ENCODE measurements around the gene FAM107B. TPM values are rescaled to one million over a fixed set of nuclear protein-coding genes. Genes with fewer than 3 reads are reported as not detected.

FAM107B gene
- total RNA-seq, 1 donor from 2014 or later, result 13.6 TPM

DNA sequence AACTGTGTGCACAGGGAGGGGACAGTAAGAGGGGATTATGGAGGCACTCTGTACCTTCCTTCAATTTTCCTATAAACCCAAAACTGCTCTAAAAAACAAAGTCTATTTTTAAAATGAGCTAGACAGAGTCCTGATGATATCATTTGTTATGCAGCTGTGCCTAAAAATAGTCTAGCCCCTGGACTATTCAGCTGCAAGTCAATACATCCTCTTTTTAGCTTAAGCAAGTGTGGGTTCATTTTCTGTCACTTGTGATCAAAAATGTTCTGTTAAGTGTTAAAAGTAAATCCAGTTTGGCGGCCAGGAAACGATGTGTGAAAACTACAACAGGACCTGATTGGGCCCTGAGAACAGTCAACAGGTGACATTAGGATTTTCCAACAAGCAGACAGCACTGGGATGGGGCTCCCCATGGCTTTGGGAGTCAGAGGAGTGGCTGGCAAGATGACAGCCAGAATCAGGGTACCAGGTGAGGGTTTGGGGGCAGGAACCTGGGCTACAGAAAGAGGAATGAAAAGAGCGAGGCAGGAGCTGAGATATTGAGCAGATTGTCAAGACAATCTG lies 33.9 kb downstream of the FAM107B start:
- Histone ChIP-seq H3K4me3 (ENCODE audit: low read length in 3 of 3) (no peak overlapping the region), H3K27ac (ENCODE audit: low read depth, low read length) (peak overlapping the region; percentile 48), H3K4me1 (ENCODE audit: control insufficient read depth in 3 of 3, insufficient read depth in 3 of 3, low read length in 3 of 3) (peaks cover 4 to 20% (median 4%) of the 10 kb centered on the region in 3 donors), H3K9ac (ENCODE audit: low read depth in 1 of 3, low read length in 3 of 3) (no peak overlapping the region), H3K36me3 (ENCODE audit: control insufficient read depth in 3 of 3, insufficient read depth in 3 of 3, low read length in 3 of 3) (no peaks in the 10 kb centered on the region), H3K27me3 (ENCODE audit: control insufficient read depth in 3 of 3, insufficient read depth in 3 of 3, low read length in 3 of 3) (no peaks in the 10 kb centered on the region), H3K9me3 (ENCODE audit: control insufficient read depth in 3 of 3, low read length in 3 of 3) (no peaks in the 10 kb centered on the region)

DNA sequence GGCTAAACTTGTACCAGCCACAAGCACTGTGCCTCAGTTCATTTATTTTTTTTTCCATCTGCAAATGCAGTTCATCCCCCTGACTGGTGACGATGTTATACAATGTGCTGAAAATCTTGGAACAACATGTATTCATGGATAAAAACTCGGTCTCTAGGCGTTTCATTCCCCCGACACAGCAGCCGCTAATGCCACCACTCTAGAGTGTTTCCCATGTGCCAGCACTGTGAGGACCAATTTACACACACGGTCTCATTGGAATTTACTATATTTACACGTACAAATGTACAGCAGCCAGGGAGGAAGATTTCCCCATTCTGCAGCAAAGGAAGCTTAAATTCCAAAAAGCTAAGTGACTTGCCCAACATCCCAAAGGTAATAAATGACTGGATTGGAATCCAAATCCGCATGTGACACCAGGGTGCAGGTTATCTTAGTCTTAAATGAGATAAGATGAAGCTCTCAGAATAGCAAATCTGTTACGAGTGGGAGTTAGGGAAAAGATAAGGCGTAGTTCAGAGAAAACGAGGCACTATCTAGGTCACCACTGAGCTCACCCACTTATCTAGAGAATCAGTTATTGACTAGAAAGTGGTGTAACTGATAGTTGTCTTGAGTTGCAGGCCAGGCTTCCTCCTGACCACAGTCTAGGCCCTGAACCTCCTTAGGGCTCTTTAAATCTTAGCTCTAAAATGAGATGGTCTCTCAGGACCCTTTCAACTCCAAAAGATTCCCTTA lies 36.7 kb downstream of the FAM107B start:
- H3K4me1 ChIP-seq (ENCODE audit: control insufficient read depth in 3 of 3, insufficient read depth in 3 of 3, low read length in 3 of 3), result peaks cover 4 to 20% (median 4%) of the 10 kb centered on the region in 3 donors
- no peaks in the 10 kb centered on the region for H3K9me3 ChIP-seq (ENCODE audit: control insufficient read depth in 3 of 3, low read length in 3 of 3)
- no peaks in the 10 kb centered on the region for H3K36me3 ChIP-seq (ENCODE audit: control insufficient read depth in 3 of 3, insufficient read depth in 3 of 3, low read length in 3 of 3)
- no peak overlapping the region for H3K9ac ChIP-seq (ENCODE audit: low read depth in 1 of 3, low read length in 3 of 3)
- H3K4me3 ChIP-seq (ENCODE audit: low read length in 3 of 3), result no peak overlapping the region
- no peaks in the 10 kb centered on the region for H3K27me3 ChIP-seq (ENCODE audit: control insufficient read depth in 3 of 3, insufficient read depth in 3 of 3, low read length in 3 of 3)
- H3K27ac ChIP-seq (ENCODE audit: low read depth, low read length), result no peak overlapping the region

DNA sequence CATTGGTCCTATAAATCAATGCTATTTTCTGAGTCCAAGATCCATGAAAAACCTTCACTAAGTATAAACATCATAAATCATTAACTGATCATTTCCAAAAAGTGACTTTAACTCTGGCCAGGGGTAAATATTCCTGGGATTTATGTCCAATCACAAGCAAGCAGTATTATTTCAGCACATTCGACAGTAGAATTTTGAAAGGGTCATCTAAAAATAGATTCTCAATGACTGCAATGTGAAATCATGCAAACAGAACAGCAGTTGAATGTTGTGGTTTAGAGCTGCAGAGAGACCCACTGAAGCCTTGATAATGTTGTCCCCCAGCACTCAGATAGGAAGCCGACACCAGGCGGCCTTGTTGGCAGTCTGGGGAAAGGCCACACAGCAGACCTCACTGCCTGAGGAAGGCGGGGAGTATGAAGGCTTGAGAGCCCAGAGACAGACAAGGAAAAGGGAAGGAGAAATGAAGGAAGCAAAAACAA lies 38.1 kb downstream of the FAM107B start:
- no peaks in the 10 kb centered on the region for H3K9me3 ChIP-seq (ENCODE audit: control insufficient read depth in 3 of 3, low read length in 3 of 3)
- H3K4me1 ChIP-seq (ENCODE audit: control insufficient read depth in 3 of 3, insufficient read depth in 3 of 3, low read length in 3 of 3), result peaks cover 4 to 20% (median 4%) of the 10 kb centered on the region in 3 donors
- H3K9ac ChIP-seq (ENCODE audit: low read depth in 1 of 3, low read length in 3 of 3), result peak overlapping the region in 2 of 3 donors; percentile 7 to 12
- H3K27me3 ChIP-seq (ENCODE audit: control insufficient read depth in 3 of 3, insufficient read depth in 3 of 3, low read length in 3 of 3), result no peaks in the 10 kb centered on the region
- no peaks in the 10 kb centered on the region for H3K36me3 ChIP-seq (ENCODE audit: control insufficient read depth in 3 of 3, insufficient read depth in 3 of 3, low read length in 3 of 3)
- H3K4me3 ChIP-seq (ENCODE audit: low read length in 3 of 3), result no peak overlapping the region
- H3K27ac ChIP-seq (ENCODE audit: low read depth, low read length), result peak overlapping the region; percentile 75

DNA sequence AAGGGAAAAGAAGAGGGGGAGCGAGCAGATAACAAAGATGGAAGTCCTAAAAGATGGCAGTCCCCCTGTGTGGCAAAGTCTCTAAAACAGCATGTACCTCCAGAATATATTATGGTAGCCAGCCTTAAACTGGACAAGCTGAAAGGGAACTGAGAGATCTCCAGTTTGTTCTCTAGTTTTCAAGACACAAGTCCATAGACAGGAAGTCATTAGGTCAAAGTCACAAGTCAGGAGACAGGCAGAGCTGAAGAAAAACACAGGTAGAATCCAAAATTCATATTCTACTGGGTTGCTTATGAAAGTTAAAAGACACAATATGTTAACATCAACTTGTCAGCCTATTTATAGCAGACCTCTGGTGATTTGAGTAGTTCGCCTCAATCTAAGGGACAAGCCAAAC lies 38.7 kb downstream of the FAM107B start:
- Histone ChIP-seq H3K4me1 (ENCODE audit: control insufficient read depth in 3 of 3, insufficient read depth in 3 of 3, low read length in 3 of 3) (peaks cover 4 to 16% (median 4%) of the 10 kb centered on the region in 3 donors), H3K36me3 (ENCODE audit: control insufficient read depth in 3 of 3, insufficient read depth in 3 of 3, low read length in 3 of 3) (no peaks in the 10 kb centered on the region), H3K9me3 (ENCODE audit: control insufficient read depth in 3 of 3, low read length in 3 of 3) (no peaks in the 10 kb centered on the region), H3K27ac (ENCODE audit: low read depth, low read length) (peak overlapping the region; percentile 75), H3K4me3 (ENCODE audit: low read length in 3 of 3) (no peak overlapping the region), H3K9ac (ENCODE audit: low read depth in 1 of 3, low read length in 3 of 3) (no peak overlapping the region), H3K27me3 (ENCODE audit: control insufficient read depth in 3 of 3, insufficient read depth in 3 of 3, low read length in 3 of 3) (no peaks in the 10 kb centered on the region)

DNA sequence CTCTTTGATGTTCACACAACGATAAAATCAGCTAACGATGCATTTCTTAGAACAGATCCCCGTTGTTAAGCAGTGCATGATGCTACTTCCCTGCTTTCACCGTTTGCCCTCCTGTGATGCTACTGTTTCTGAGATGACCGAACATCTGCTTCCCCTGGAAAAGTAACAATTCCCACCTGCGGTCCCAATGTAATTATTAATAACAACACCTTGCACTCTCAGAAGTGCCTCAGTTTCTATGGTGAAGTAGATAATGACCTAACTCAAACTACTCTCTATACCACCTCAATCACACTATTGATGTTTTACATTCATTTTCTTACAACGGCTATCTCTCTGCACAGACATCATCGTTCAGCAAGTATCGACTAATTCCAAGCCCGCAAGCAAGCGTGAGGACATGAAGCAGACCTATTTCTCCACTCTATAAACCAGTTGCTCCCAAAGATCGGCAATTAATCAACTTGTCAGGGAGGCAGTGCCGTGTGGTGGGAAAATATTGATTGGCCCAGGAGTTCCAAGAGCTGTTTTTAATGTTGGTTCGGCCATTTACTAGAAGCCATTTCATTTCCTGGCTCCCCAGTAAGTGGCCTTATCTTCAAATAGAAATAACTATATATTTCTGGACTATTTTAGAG lies 42.7 kb downstream of the FAM107B start:
- no peak overlapping the region for H3K4me3 ChIP-seq (ENCODE audit: low read length in 3 of 3)
- H3K9me3 ChIP-seq (ENCODE audit: control insufficient read depth in 3 of 3, low read length in 3 of 3), result no peaks in the 10 kb centered on the region
- no peaks in the 10 kb centered on the region for H3K27me3 ChIP-seq (ENCODE audit: control insufficient read depth in 3 of 3, insufficient read depth in 3 of 3, low read length in 3 of 3)
- H3K4me1 ChIP-seq (ENCODE audit: control insufficient read depth in 3 of 3, insufficient read depth in 3 of 3, low read length in 3 of 3), result peaks cover 0 to 4% (median 0%) of the 10 kb centered on the region in 3 donors
- H3K27ac ChIP-seq (ENCODE audit: low read depth, low read length), result no peak overlapping the region
- no peak overlapping the region for H3K9ac ChIP-seq (ENCODE audit: low read depth in 1 of 3, low read length in 3 of 3)
- H3K36me3 ChIP-seq (ENCODE audit: control insufficient read depth in 3 of 3, insufficient read depth in 3 of 3, low read length in 3 of 3), result no peaks in the 10 kb centered on the region

- no peaks in the 10 kb centered on the region for H3K4me1 ChIP-seq (ENCODE audit: control insufficient read depth in 3 of 3, insufficient read depth in 3 of 3, low read length in 3 of 3)
- peaks cover 0 to 4% (median 0%) of the 10 kb centered on the region in 3 donors for H3K27me3 ChIP-seq (ENCODE audit: control insufficient read depth in 3 of 3, insufficient read depth in 3 of 3, low read length in 3 of 3)
- H3K27ac ChIP-seq (ENCODE audit: low read depth, low read length), result no peak overlapping the region
- H3K36me3 ChIP-seq (ENCODE audit: control insufficient read depth in 3 of 3, insufficient read depth in 3 of 3, low read length in 3 of 3), result no peaks in the 10 kb centered on the region
- H3K4me3 ChIP-seq (ENCODE audit: low read length in 3 of 3), result no peak overlapping the region
- peaks cover 0 to 2% (median 0%) of the 10 kb centered on the region in 3 donors for H3K9me3 ChIP-seq (ENCODE audit: control insufficient read depth in 3 of 3, low read length in 3 of 3)
- H3K9ac ChIP-seq (ENCODE audit: low read depth in 1 of 3, low read length in 3 of 3), result no peak overlapping the region
Observed at GRCh38 chr10:14728346-14728745, 46.4 kb downstream of the FAM107B start.

- peaks cover 0 to 4% (median 0%) of the 10 kb centered on the region in 3 donors for H3K27me3 ChIP-seq (ENCODE audit: control insufficient read depth in 3 of 3, insufficient read depth in 3 of 3, low read length in 3 of 3)
- no peaks in the 10 kb centered on the region for H3K36me3 ChIP-seq (ENCODE audit: control insufficient read depth in 3 of 3, insufficient read depth in 3 of 3, low read length in 3 of 3)
- H3K27ac ChIP-seq (ENCODE audit: low read depth, low read length), result no peak overlapping the region
- H3K9ac ChIP-seq (ENCODE audit: low read depth in 1 of 3, low read length in 3 of 3), result no peak overlapping the region
- H3K4me1 ChIP-seq (ENCODE audit: control insufficient read depth in 3 of 3, insufficient read depth in 3 of 3, low read length in 3 of 3), result no peaks in the 10 kb centered on the region
- peaks cover 0 to 2% (median 0%) of the 10 kb centered on the region in 3 donors for H3K9me3 ChIP-seq (ENCODE audit: control insufficient read depth in 3 of 3, low read length in 3 of 3)
- no peak overlapping the region for H3K4me3 ChIP-seq (ENCODE audit: low read length in 3 of 3)
Observed at GRCh38 chr10:14727924-14728323, 46.8 kb downstream of the FAM107B start.

- Histone ChIP-seq H3K9me3 (ENCODE audit: control insufficient read depth in 3 of 3, low read length in 3 of 3) (peaks cover 0 to 2% (median 0%) of the 10 kb centered on the region in 3 donors), H3K4me1 (ENCODE audit: control insufficient read depth in 3 of 3, insufficient read depth in 3 of 3, low read length in 3 of 3) (no peaks in the 10 kb centered on the region), H3K36me3 (ENCODE audit: control insufficient read depth in 3 of 3, insufficient read depth in 3 of 3, low read length in 3 of 3) (no peaks in the 10 kb centered on the region), H3K4me3 (ENCODE audit: low read length in 3 of 3) (no peak overlapping the region), H3K27ac (ENCODE audit: low read depth, low read length) (no peak overlapping the region), H3K27me3 (ENCODE audit: control insufficient read depth in 3 of 3, insufficient read depth in 3 of 3, low read length in 3 of 3) (peaks cover 0 to 4% (median 0%) of the 10 kb centered on the region in 3 donors), H3K9ac (ENCODE audit: low read depth in 1 of 3, low read length in 3 of 3) (no peak overlapping the region)
Observed at GRCh38 chr10:14727465-14727864, 47.2 kb downstream of the FAM107B start.

- Histone ChIP-seq H3K4me1 (ENCODE audit: control insufficient read depth in 3 of 3, insufficient read depth in 3 of 3, low read length in 3 of 3) (no peaks in the 10 kb centered on the region), H3K4me3 (ENCODE audit: low read length in 3 of 3) (no peak overlapping the region), H3K36me3 (ENCODE audit: control insufficient read depth in 3 of 3, insufficient read depth in 3 of 3, low read length in 3 of 3) (no peaks in the 10 kb centered on the region), H3K9me3 (ENCODE audit: control insufficient read depth in 3 of 3, low read length in 3 of 3) (peaks cover 0 to 2% (median 0%) of the 10 kb centered on the region in 3 donors), H3K27ac (ENCODE audit: low read depth, low read length) (no peak overlapping the region), H3K9ac (ENCODE audit: low read depth in 1 of 3, low read length in 3 of 3) (no peak overlapping the region), H3K27me3 (ENCODE audit: control insufficient read depth in 3 of 3, insufficient read depth in 3 of 3, low read length in 3 of 3) (peaks cover 0 to 4% (median 0%) of the 10 kb centered on the region in 3 donors)
Observed at GRCh38 chr10:14724931-14725330, 49.8 kb downstream of the FAM107B start.

All from skeletal muscle tissue (tissue), 4 donors.